Cortex of kidney (tissue), 1 donor: ENCODE data around the gene STAT5B.
"Not testable (repeated sequence)": the region's sequence is repeated elsewhere in the genome, so short reads cannot be mapped to it uniquely, and the experiment has no call there.

Experiments
- DNase-seq: peaks from one replicate; lab custom pipeline; 2025; lab: John Stamatoyannopoulos, UW

The STAT5B gene

GRCh38 chr17:42193216-42193968, 82.8 kb downstream of the STAT5B start:
- DNase-seq, result no peak

- DNase-seq, result no peak
These were observed 83.7 kb downstream of the STAT5B start for GRCh38 chr17:42192189-42193126.

GRCh38 chr17:42191275-42191608, 84.9 kb downstream of the STAT5B start:
- no peak for DNase-seq

- no peak for DNase-seq
These were observed 85.5 kb downstream of the STAT5B start for GRCh38 chr17:42190491-42191274.

GRCh38 chr17:42189651-42189965, 86.6 kb downstream of the STAT5B start:
- DNase-seq, result no peak

GRCh38 chr17:42188749-42189650, 87.2 kb downstream of the STAT5B start:
- DNase-seq, result no peak

- DNase-seq, result no peak
These were observed 88.4 kb downstream of the STAT5B start for GRCh38 chr17:42187833-42188232.

- not testable (repeated sequence) for DNase-seq
These were observed 90.0 kb downstream of the STAT5B start for GRCh38 chr17:42186191-42186590.

GRCh38 chr17:42185621-42185930, 90.6 kb downstream of the STAT5B start:
- DNase-seq, result no peak

GRCh38 chr17:42184713-42185620, 91.2 kb downstream of the STAT5B start, which contains the start of gene HCRT:
TSS of gene HCRT (minus strand) at chr17:42185452. CDS start at chr17:42185365, 87 bp downstream.
- DNase-seq, result no peak

- DNase-seq, result no peak
These were observed 92.2 kb downstream of the STAT5B start for GRCh38 chr17:42183741-42184711.

- DNase-seq, result no peak
These were observed 93.1 kb downstream of the STAT5B start for GRCh38 chr17:42182927-42183734.

GRCh38 chr17:42181851-42182207, 94.4 kb downstream of the STAT5B start:
- no peak for DNase-seq

- DNase-seq, result no peak
These were observed 95.0 kb downstream of the STAT5B start, which contains the start of gene KCNH4 for GRCh38 chr17:42180922-42181850. TSS of gene KCNH4 (minus strand) at chr17:42181142. CDS start at chr17:42180945, 197 bp downstream.

GRCh38 chr17:42180411-42180921, 95.7 kb downstream of the STAT5B start:
- DNase-seq, result no peak

GRCh38 chr17:42179911-42180410, 96.2 kb downstream of the STAT5B start:
- DNase-seq, result no peak

GRCh38 chr17:42179335-42179734, 96.9 kb downstream of the STAT5B start:
- DNase-seq, result no peak
